MM.1S (cell line): ENCODE measurements around the gene ACSM5.

Experiments
- DNase-seq: peaks from one replicate; pipeline ENCODE4 v3.0.0-alpha.2; 2015
- H2AFZ ChIP-seq: fragments of 300-600 bp; sonication (generic); 2 replicates; pipeline ENCODE4 v1.6.0; 2016; ENCODE audit warnings: antibody characterized with exemption, low read length
- H3F3A ChIP-seq: fragments of 300-600 bp; sonication (generic); 2 replicates; pipeline ENCODE4 v1.6.1; 2016; ENCODE audit warnings: mild to moderate bottlenecking, antibody characterized with exemption, low read length, moderate library complexity, mixed read lengths; ENCODE audit not compliant: insufficient read depth
- H3K27ac ChIP-seq: fragments of 300-600 bp; sonication (generic); 2 replicates; pipeline ENCODE4 v1.5.1; 2016; ENCODE audit warnings: mild to moderate bottlenecking, low read length
- H3K27me3 ChIP-seq: fragments of 300-600 bp; sonication (generic); replicated peaks from 2 replicates; pipeline ENCODE4 v1.6.0; 2016; ENCODE audit warnings: low read length; ENCODE audit not compliant: insufficient read depth
- H3K36me3 ChIP-seq: fragments of 300-600 bp; sonication (generic); replicated peaks from 2 replicates; pipeline ENCODE4 v1.6.1; 2016; ENCODE audit warnings: mild to moderate bottlenecking, low read length, mixed read lengths; ENCODE audit not compliant: insufficient read depth
- H3K4me1 ChIP-seq: fragments of 300-600 bp; sonication (generic); 2 replicates; pipeline ENCODE4 v1.6.1; 2016; ENCODE audit warnings: low read length, mixed read lengths
- H3K4me2 ChIP-seq: fragments of 300-600 bp; sonication (generic); 2 replicates; pipeline ENCODE4 v1.6.0; 2016; ENCODE audit warnings: low read depth, low read length
- H3K4me3 ChIP-seq: fragments of 300-600 bp; sonication (generic); 2 replicates; pipeline ENCODE4 v1.5.1; 2016; ENCODE audit warnings: low read length, mixed read lengths
- H3K79me2 ChIP-seq: fragments of 300-600 bp; sonication (generic); 2 replicates; pipeline ENCODE4 v1.6.1; 2016; ENCODE audit warnings: mixed run types, low read length, mixed read lengths
- H3K9ac ChIP-seq: fragments of 300-600 bp; sonication (generic); 2 replicates; pipeline ENCODE4 v1.6.1; 2016; ENCODE audit warnings: low read length, mixed read lengths
- H3K9me2 ChIP-seq: fragments of 300-600 bp; sonication (generic); replicated peaks from 2 replicates; pipeline ENCODE4 v1.6.1; 2016; ENCODE audit warnings: mild to moderate bottlenecking, low read length, mixed read lengths; ENCODE audit not compliant: insufficient read depth
- H3K9me3 ChIP-seq: fragments of 300-600 bp; sonication (generic); replicated peaks from 2 replicates; pipeline ENCODE4 v1.6.1; 2016; ENCODE audit warnings: mild to moderate bottlenecking, low read length, mixed read lengths; ENCODE audit not compliant: insufficient read depth
- H4K20me1 ChIP-seq: fragments of 300-600 bp; sonication (generic); 2 replicates; pipeline ENCODE4 v1.6.1; 2016; ENCODE audit warnings: mild to moderate bottlenecking, low read length, moderate library complexity, mixed read lengths; ENCODE audit not compliant: insufficient read depth
- EZH2 ChIP-seq: fragments of 300-600 bp; sonication (generic); optimal IDR thresholded peaks from 2 replicates; pipeline ENCODE3; 2017; ENCODE audit warnings: low read depth, mild to moderate bottlenecking, antibody characterized with exemption, low read length, mixed read lengths
- EZH2phosphoT487 ChIP-seq: fragments of 300-600 bp; sonication (generic); IDR thresholded peaks from 2 replicates; pipeline ENCODE4 v1.6.1; 2018; ENCODE audit warnings: antibody characterized with exemption, low read length
- TF ChIP-seq, protein P1 (sequence below): fragments of 300-600 bp; sonication (generic); IDR thresholded peaks from 2 replicates; pipeline ENCODE4 v1.5.1; 2016; ENCODE audit warnings: antibody characterized with exemption, low read length, mixed read lengths

The ACSM5 gene

DNA sequence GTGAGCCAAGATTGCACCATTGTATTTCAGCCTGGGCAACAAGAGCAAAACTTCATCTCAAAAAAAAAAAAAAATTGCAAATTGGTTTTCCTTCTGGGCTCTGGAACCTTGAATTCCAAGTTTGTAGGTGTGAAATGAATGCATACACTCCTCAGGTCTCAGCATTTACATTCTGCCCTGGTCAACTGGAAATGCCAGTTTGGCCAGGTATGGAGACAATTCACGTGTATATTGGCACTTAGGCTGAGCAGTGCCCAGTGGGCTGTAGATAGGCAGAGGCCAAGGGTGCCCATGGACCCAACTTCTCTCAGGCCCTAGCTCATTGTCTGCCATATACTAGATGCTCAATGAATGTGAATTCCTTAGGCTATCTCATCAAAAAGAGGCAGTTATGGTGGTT is 20.5 kb upstream of the ACSM5 start:
- no peak for DNase-seq
- H3K79me2 ChIP-seq = no peaks in the 10 kb centered on the region
- no peak overlapping the region for H3K9ac ChIP-seq
- H4K20me1 ChIP-seq = no peaks in the 10 kb centered on the region
- no peaks in the 10 kb centered on the region for H3K27me3 ChIP-seq
- no peaks in the 10 kb centered on the region for H3K36me3 ChIP-seq
- H3K4me1 ChIP-seq = no peaks in the 10 kb centered on the region
- TF ChIP-seq EZH2 (no peak), EZH2phosphoT487 (no peak)
- TF ChIP-seq, protein P1, sequence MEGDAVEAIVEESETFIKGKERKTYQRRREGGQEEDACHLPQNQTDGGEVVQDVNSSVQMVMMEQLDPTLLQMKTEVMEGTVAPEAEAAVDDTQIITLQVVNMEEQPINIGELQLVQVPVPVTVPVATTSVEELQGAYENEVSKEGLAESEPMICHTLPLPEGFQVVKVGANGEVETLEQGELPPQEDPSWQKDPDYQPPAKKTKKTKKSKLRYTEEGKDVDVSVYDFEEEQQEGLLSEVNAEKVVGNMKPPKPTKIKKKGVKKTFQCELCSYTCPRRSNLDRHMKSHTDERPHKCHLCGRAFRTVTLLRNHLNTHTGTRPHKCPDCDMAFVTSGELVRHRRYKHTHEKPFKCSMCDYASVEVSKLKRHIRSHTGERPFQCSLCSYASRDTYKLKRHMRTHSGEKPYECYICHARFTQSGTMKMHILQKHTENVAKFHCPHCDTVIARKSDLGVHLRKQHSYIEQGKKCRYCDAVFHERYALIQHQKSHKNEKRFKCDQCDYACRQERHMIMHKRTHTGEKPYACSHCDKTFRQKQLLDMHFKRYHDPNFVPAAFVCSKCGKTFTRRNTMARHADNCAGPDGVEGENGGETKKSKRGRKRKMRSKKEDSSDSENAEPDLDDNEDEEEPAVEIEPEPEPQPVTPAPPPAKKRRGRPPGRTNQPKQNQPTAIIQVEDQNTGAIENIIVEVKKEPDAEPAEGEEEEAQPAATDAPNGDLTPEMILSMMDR = no peak
- no peak overlapping the region for H3K4me2 ChIP-seq
- no peak overlapping the region for H3K4me3 ChIP-seq
- no peaks in the 10 kb centered on the region for H3K9me3 ChIP-seq
- H3K27ac ChIP-seq = no peak overlapping the region
- no peaks in the 10 kb centered on the region for H3K9me2 ChIP-seq
- H2AFZ ChIP-seq = no peak overlapping the region
- H3F3A ChIP-seq = no peaks in the 10 kb centered on the region

DNA sequence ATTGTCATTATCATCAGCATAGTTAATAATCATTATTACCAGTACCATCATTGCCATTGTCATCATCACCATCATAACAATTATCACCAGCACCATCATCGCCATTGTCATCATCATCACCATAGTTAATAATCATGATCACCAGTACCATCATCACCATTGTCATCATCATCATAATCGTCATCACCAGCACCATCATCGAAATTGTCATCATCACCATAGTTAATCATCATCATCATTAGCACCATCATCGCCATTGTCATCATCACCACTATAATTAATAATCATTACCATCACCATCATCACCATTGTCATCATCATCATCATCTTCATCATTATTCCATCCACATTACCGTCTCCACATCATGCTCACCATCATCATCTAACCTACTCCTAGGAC is 18.3 kb upstream of the ACSM5 start:
- no peaks in the 10 kb centered on the region for H3K27me3 ChIP-seq
- no peak overlapping the region for H3K9ac ChIP-seq
- no peaks in the 10 kb centered on the region for H3K79me2 ChIP-seq
- no peak overlapping the region for H3K27ac ChIP-seq
- H3K9me2 ChIP-seq = no peaks in the 10 kb centered on the region
- H3K4me3 ChIP-seq = no peak overlapping the region
- no peaks in the 10 kb centered on the region for H3K4me1 ChIP-seq
- no peaks in the 10 kb centered on the region for H4K20me1 ChIP-seq
- TF ChIP-seq EZH2phosphoT487 (no peak), EZH2 (no peak)
- TF ChIP-seq, protein P1 = no peak
- no peaks in the 10 kb centered on the region for H3K9me3 ChIP-seq
- no peaks in the 10 kb centered on the region for H3F3A ChIP-seq
- no peak overlapping the region for H2AFZ ChIP-seq
- H3K4me2 ChIP-seq = no peak overlapping the region
- no peak for DNase-seq
- no peaks in the 10 kb centered on the region for H3K36me3 ChIP-seq

DNA sequence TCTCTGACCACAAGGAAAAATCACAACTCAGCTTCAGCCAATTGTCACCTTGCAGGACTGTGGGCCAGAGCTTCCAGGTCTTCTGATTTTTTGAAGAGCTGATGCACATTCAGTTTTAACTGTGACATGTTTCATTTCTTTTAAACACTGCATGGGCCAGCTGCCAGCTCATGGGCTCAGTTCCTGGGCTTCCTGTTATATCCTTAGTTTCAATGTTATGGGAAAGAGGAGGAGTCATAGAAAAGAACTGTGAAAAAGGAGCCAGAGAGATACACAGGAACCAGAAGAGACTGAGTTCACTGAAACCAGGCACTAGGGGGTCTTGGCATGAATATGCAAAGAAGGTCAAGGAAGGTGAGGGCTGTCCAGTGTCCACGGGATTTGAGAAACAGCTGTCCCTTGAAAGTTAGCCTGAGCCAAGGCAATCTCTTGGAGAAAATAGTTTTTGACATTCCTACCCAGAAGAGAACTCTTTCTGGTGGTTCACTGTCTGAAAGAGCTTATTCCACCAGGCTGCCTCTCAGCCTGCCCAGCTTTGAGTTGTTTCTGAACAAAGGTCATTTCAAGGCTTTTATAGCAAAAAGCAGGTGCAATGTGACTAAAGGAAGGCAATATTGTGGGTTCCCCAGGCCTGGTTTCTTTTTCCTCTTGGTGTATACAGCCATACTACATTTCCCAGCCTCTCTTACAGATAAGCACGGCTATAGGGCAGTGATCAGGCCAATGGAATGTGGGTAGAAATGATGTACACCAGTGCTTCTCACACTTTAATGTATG is 15.3 kb upstream of the ACSM5 start:
- H3K4me1 ChIP-seq = no peaks in the 10 kb centered on the region
- H3K27ac ChIP-seq = no peak overlapping the region
- H3F3A ChIP-seq = no peaks in the 10 kb centered on the region
- DNase-seq = no peak
- no peak overlapping the region for H3K4me2 ChIP-seq
- no peaks in the 10 kb centered on the region for H3K27me3 ChIP-seq
- H3K79me2 ChIP-seq = no peaks in the 10 kb centered on the region
- no peak for TF ChIP-seq EZH2
- H4K20me1 ChIP-seq = no peaks in the 10 kb centered on the region
- no peaks in the 10 kb centered on the region for H3K9me2 ChIP-seq
- no peaks in the 10 kb centered on the region for H3K36me3 ChIP-seq
- H3K9me3 ChIP-seq = no peaks in the 10 kb centered on the region
- H3K4me3 ChIP-seq = no peak overlapping the region
- no peak overlapping the region for H2AFZ ChIP-seq
- no peak overlapping the region for H3K9ac ChIP-seq

DNA sequence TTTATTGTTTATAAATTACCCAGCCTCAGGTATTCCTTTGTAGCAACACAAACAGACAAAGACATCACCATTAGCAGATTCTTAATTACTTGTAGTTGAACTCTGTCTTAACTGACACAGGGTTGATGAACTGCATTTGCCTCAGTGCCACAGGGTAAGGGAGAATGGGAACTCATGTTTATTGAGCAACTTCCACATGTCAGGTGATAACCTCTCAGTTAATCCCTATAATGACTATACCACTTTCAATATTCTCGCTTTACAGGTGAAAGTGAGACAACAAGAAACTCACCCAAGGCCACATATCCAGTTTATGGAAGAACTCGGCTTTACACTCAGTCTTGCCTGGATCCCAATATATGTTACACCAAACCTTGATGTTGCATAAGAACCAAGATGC is 13.4 kb upstream of the ACSM5 start:
- H3K9me2 ChIP-seq = no peaks in the 10 kb centered on the region
- H3K4me1 ChIP-seq = no peaks in the 10 kb centered on the region

More for the DNA sequence above, 13.4 kb upstream of the ACSM5 start:
- no peak for DNase-seq
- H3K9ac ChIP-seq = no peak overlapping the region
- no peak overlapping the region for H3K27ac ChIP-seq
- no peaks in the 10 kb centered on the region for H3K9me3 ChIP-seq
- H3K4me3 ChIP-seq = no peak overlapping the region
- no peaks in the 10 kb centered on the region for H3F3A ChIP-seq
- H3K27me3 ChIP-seq = no peaks in the 10 kb centered on the region
- no peaks in the 10 kb centered on the region for H3K36me3 ChIP-seq
- H3K4me2 ChIP-seq = no peak overlapping the region
- H3K79me2 ChIP-seq = no peaks in the 10 kb centered on the region
- TF ChIP-seq EZH2 (no peak), EZH2phosphoT487 (no peak)
- TF ChIP-seq, protein P1 = no peak
- no peaks in the 10 kb centered on the region for H4K20me1 ChIP-seq
- H2AFZ ChIP-seq = no peak overlapping the region
